HCEC 1CT (cell line): ENCODE results near the gene KCTD19.

Source experiments
- DNase-seq: peaks from one replicate; pipeline ENCODE4 v3.0.0-alpha.2; 2017

Gene KCTD19

DNA sequence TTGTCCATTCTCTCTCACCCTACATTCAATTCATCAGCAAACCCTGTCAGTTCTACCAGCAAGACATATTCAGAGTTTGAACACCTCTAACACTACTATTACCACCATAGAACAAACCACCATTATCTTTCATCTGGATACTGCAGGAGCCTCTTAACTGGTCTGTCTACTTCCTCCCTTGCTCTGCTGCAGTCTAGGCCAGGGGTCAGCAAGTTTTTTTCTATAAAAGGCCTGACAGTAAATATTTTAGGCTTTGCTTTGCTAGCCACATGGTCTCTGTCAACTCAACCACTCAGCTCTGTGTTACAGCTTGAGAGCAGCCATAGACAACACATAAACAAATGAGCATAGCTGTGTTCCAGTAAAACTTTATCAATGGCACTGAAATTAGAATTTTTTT is 13.8 kb downstream of the KCTD19 start:
- DNase-seq: peak; percentile 45

DNA sequence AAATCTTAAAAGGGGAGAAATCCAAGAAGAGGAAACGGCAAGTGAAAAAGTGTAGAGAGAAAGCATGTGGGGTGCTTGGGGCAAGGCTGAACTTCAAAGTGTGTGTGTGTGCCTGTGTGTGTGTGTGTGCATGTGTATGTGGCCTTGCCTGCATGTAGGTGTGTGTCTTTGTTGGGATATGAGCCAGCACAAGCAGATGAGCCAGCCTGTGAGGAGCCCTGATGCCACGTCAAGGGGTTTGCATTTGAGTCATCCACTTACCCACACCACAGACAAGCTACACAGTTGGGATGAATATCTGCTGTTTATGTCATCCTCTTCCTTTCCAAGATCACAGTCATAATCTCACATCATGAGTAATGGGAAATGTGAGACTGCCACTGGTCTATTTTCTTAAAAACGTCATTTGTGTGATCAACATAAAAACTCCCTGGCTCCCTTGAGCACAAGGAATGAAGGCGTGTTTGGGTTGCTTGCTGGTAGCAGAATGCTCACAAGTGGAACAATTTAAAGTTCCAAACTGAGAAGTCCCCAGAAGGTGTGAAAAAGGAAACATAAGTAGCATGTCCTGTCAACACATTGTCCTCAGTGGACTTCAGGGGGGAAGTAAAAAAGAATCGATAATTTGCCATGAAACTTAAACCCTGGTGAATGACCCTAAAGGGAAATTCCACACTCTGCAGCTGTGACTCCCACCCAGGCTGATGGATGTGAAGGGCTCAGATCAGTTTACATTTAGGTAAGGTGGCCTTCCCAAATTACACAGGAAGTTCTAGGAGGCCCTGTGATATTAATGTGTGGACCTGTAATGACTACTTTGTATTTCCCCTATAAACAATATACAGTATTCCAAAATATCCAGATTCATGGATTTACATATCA is 14.7 kb downstream of the KCTD19 start:
- peak; percentile 100 for DNase-seq

DNA sequence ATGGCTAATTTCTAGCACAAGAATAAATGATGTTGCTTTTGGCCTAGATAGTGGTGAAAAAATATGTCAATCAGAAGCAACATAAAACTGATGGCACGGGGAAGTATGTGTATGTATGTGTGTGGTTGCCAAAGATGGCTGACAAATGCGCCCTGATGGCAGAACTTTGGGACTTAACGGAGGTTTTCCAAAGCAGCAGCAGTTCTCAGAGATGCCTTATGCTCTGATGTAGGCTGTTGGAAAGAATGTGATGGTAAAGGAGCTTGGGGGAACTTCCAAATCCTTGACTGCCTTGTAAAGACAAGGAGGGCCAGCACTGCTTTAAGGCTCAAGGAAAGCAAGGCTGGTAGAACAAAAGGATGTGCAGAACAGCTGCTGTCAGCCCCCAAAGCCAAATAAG is 16.0 kb downstream of the KCTD19 start:
- DNase-seq: no peak

DNA sequence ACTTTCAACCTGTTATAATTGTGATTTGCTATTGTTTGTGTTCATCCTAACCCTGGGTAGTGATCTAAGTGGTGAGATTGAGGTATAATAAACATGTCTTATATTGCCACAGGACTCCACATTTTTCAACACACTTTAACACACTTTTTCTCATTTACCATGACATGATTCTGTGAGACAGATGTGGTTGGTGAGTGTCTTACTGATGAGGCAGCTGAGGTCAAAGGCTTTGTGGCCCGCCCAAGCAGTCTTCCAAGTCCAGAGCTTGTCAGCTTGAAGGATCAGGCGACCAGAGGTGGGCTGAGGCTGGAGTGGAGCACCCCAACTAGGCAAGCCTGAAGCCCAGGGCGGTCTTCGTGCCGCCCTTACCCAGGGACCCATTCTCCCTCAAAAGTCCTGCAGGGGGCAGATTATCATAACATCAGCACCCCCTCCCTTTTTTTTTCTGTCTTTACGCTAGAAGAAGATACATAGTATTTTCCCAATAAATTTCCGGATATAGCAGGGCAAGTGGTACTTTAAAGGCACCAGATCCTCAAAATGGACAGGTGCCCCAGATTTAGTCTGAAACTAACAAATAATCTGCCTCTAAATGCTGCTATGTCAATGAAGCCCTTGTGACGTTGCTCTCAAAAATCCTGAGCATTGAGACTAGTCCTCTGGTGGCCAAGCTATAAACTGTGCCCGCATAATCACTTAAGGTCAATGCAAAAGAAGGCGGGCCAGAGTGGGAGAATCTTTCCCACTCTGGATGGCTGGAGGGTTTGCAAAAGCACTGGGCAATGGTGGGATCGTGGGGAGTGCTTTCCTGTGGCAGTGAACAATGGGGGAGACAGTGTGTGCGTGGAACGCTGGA is 21.1 kb downstream of the KCTD19 start:
- no peak for DNase-seq

DNA sequence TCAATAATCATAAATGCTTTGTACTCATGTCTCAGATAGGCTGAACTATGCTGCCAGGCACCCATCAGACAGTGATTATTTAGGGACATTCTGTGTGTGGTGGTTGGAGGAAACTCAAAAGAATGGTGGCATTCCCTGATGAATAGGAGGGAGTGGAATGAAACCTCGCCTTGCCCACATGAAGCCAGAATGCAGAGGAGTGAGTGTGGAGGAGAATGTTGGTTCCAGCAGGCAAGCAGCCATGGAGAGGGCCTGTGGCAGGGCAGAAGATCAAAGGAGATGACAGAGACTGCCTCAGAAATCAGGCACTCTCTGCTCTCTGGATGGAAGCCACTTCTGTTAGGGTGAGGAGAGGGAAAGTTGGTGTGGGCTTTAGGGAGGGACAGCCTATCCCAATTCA is 22.5 kb downstream of the KCTD19 start:
- no peak for DNase-seq

DNA sequence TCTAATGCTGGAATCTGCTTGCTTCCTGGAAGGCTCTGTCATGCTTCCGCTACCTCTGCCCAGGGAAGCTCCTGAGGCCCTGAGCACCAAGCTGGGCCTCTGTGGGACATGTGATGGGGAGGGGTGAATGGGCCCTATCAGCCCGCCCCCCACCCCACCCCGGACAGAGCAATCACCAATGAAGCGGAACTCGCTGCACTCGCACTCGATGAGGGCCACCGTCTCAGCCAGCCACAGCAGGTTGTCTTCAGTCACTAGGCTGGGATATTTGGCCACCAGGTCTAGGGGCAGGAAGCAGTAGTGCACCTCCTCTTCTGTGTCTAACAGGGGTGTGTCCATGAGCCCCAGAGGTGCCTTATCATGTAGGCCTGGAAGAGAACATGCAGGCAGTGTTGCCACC is 23.6 kb downstream of the KCTD19 start:
- no peak for DNase-seq

DNA sequence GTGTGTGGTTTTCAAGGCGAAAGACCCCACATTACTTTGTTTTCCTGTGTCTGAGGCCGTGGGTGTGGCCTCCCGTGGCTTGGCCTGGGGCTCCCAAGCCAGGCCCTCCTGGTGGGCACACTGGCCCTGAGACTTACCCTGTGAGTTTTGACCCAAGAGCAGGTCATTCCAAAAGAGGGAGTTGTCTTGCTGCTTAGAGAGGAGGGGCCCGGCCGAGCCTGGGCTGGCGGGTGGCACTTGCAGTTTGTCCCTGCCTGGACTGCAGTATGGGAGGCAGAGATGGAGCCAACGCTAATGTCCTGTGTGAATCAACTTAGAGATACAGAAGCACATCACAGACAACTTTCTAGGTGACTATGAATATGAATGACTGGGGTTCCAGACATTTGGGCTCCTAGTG is 24.5 kb downstream of the KCTD19 start:
- no peak for DNase-seq

DNA sequence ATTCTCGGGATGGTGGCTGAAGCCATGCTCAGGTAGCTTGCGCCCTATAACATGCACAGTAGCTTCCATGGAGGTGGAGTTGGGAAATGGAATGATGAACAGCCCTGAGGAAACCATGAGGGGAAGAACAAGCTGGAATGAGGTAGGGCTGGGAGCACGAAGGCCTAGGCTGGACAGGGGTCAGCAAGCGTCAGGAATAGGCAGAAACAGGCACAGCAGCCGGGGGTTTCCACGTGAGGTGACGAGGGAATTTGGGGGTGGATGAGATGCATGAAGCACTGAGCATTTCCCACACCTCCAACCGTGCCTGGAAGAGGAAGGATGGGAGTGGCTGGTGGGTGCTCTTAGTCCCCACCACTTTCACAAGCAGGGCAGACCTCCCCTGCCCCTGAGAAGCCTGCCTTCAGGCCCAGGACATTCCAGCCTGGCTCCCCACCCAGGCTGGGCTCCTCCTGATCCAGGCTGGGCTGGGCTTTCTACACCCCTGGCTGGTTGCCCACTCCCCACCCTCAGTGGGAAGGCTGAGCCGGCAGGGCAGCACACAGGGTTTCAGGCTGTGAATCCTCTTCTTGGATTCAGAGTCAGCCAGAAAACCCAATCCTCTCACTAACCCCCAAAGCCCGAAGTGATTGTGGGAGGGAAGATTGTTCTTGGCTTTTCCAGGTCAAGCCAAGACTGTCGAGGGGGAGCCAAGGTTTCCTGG is 25.3 kb downstream of the KCTD19 start:
- no peak for DNase-seq

DNA sequence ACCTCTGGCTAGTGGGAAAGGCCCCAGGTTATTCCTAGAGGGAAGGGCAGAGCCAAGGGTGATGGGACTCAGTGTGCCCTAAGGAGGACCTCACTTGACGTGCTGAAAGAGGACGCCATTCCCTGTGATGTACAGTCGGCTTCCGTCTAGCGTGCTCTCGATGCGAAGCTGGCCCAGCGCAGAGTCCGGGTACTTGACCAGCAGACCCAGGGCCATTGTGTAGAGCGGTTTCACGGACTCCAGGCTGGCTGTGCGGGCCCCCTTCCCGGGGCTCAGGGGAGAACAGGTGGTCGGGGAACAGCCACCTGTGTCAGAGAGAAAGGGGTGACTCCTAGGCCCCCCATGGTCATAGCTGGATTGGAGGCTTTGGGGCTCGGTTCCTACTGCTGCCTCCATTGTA is 27.3 kb downstream of the KCTD19 start:
- no peak for DNase-seq

DNA sequence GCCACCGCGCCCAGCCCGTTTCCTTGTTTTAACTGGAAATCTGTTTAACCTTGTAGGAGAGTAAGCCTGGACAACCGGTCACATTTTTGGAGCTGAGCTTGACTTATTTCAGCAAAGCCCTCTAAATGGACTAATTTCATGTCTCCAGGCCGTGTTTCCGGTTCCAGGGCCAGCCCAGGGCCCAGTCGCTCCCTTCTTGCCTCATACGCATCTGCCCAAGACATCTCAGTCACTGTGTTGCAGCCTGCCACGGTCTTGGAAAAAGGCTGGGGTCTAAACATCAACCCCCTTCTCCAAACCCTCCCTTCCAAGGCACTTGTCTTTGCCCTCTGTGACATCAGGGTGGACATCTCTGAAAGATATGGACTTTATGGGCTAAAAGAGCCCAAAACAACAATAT is 28.3 kb downstream of the KCTD19 start:
- no peak for DNase-seq

DNA sequence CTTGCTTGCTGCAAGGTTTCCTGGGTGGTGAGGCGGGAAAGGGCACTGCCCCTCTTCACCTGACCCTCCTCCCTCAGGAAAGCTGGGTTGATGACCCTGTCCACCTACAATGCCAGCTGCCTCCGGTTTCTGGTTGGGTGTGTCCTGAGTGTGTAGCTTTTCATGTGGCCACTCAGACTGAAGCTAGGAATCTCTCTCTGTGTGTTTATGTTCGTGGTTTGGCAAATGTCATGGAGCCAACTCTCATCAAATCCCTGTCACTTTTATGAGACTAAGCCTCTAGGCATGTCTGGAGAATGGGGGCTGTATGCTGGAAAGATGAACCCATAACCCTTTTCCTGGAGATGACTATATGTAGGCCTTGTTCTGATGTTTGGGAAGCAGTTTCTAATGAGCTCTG is 30.1 kb downstream of the KCTD19 start:
- peak; percentile 28 for DNase-seq

DNA sequence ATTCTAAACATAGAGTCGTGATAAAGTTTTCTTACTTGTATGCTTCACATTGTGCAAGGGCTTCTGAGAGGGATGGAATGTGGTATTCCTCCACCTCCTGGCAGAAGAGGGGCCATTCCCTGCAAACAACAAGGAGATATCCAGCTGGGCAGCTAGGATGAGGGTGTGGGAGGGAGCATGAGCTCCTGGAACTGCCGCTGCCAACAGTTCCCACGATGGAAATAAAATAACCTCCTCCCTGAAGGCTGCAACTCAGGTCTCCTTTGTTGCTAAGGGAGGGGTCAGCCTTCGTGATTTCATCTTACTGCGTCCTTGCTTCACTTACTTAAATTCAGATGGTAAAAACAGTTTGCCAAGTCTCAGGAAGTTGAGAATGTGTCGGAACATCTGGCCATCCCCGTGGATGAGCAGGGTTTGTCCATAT is 31.6 kb downstream of the KCTD19 start:
- DNase-seq: no peak

DNA sequence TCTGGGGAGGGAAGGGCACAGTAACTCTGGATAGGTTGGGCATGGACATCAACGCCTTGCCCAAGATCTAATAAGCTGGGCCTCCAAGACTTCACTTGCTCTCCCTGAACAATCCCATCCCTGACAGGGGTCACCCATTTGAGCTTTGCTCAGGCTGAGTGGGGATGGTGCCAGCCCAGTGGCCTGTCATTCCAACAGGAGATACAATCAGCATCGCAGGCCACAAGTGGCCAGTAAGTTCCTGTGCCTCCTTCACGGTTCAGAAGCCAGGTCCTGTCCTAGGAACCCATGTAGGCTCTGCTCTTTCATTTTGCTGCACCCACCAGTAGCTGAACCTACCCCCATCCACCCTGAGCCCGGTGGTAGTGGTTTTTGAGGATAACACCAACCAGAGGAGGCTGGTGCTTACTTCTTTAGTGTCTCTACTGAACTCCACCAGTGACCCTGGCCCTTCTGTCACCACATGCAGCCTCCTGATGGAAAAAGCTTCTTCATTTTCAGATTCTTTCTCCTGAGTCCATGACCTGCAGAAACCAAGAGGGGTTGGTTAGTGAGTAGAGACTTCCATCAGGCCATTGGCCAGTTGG is 32.3 kb downstream of the KCTD19 start:
- DNase-seq: no peak

DNA sequence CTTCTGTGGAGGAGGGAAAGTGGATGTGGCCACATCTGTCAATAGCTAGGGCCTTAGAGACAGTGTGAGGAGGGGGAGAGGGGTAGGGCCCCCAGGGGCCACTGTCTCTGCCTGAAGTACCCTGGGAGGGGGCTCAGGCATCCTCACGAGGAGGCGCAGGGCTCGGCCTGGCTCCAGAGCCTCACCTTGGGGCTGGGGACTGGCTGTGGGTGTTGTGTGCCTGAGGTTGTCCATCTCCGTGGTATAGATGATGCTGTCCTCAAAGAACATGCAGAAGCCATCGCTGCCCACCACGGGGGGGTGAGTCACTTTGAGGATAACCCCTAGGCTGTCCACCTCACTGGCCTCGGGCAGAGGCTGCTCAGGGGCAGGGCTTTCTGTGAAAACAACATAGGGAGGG is 35.1 kb downstream of the KCTD19 start:
- DNase-seq: no peak

DNA sequence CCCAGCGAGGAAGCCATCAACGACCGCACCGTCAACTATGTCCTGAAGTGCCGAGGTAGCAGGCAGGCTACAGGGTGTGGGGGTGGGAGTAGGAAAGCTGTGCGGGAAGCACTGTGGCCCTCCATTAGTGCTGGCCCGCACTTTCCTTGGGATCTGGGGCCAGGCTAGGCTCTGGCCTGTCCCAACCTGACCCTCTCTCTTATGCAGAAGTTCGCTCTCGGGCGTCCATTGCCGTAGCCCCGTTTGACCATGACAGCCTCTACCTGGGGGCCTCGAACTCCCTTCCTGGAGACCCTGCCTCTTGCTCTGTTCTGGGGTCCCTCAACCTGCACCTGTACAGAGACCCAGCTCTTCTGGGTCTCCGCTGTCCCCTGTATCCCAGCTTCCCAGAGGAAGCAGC is 38.6 kb downstream of the KCTD19 start:
- no peak for DNase-seq

DNA sequence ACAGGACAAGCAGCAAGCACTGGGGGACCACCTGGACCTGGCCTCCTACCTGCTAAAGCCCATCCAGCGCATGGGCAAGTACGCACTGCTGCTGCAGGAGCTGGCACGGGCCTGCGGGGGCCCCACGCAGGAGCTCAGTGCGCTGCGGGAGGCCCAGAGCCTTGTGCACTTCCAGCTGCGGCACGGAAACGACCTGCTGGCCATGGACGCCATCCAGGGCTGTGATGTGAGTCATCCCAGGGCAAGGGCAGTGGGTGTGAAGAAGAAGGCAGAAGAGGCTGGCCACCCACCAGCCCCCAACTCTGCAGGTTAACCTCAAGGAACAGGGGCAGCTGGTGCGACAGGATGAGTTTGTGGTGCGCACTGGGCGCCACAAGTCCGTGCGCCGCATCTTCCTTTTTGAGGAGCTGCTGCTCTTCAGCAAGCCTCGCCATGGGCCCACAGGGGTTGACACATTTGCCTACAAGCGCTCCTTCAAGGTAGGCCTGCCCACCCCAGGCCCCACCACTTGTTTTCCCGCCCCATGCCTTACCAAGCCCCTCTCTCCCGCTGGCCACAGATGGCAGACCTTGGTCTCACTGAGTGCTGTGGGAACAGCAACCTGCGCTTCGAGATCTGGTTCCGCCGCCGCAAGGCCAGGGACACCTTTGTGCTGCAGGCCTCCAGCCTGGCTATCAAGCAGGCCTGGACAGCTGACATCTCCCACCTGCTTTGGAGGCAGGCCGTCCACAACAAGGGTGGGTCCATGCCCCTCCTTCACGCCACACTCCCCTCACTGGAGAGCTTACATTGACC is 39.9 kb downstream of the KCTD19 start:
- DNase-seq: no peak

DNA sequence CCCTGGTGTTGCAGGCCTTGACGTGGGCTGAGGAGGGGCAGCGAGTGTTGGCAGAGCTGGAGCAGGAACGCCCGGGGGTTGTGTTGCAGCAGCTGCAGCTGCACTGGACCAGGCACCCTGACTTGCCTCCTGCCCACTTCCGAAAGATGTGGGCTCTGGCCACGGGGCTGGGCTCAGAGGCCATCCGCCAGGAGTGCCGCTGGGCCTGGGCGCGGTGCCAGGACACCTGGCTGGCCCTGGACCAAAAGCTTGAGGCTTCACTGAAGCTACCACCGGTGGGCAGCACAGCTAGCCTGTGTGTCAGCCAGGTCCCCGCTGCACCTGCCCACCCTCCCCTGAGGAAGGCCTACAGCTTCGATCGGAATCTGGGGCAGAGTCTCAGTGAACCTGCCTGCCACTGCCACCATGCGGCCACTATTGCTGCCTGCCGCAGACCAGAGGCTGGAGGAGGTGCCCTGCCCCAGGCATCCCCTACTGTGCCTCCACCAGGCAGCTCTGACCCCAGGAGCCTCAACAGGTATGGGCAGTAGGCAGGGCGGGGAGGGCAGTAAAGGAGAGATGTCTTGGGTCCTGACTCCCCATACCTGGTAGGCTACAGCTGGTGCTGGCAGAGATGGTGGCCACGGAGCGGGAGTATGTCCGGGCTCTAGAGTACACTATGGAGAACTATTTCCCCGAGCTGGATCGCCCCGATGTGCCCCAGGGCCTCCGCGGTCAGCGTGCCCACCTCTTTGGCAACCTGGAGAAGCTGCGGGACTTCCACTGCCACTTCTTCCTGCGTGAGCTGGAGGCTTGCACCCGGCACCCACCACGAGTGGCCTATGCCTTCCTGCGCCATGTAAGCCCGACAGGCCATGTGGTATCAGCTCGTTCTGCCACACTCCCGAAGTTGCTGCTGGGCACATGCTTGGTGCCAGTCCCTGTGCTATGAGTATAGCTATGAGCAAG is 41.6 kb downstream of the KCTD19 start:
- peak; percentile 39 for DNase-seq

DNA sequence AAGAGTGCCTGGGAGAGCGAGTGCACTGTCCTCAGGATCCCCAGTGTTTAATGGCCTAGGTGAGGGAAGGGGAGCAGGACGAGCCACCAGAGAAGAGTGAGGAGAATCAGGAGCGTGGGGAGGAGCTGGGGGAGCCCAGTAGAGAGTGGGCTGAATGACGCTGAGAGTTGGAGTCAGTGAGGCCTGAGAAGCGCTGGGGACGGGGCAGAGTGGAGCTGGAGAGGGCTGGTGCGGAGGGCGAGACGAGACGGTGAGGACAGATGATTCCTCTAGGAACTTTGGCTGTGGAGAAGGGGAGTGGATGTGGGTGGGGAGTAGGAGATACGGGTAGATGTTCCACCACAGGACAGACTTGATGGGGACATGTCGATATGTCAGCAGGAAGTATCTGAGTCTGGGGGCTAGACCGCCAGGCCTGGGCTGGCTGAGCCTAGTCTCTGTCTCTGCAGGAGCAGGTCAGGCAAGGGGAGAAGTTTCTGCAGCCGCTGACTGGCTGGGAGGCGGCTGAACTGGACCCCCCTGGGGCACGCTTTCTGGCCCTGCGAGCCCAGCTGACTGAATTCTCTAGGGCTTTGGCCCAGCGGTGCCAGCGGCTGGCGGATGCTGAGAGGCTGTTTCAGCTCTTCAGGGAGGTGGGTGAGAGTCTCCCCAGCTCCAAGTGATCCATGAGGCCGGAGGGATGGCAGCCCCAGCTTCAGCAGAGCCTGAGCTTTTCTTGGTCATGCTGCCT is 42.5 kb downstream of the KCTD19 start:
- DNase-seq: no peak

DNA sequence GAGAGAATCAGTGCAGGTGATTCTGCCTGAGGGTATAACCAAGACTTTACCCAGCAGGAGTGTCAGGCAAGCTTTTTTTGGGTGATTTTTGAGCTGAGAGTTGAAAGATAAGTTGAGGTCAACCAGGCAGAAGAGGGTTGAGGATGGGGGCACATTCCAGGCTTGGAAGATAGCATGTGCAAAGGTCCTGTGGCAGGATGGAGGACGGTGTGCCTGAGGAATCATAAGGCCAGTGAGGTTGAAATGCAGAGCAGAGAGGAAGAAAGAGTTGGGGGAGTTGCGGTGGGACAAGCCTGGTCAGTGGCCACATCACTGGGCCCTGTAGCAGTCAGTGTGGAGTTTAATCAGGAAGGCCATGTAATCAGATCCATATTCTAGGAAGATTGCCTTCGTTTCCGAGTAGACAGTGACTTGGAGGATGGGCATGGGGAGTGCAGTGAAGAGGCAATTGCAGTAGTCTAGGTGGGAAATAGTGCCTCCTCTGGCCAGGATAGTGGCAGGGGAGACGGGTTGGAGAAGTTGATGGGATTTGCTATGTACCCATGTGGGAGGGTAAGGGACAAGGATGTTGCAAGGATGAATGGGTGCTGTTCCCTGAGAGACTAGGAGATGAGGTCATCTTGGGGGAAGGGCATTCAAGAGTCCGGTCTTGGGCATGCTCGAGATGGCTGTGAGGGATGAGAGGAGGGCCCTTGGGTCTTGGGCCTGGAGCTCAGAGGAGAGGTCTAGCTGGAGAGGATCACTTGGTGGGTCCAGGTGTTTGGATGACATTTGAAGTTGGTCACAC is 43.3 kb downstream of the KCTD19 start:
- peak; percentile 38 for DNase-seq

DNA sequence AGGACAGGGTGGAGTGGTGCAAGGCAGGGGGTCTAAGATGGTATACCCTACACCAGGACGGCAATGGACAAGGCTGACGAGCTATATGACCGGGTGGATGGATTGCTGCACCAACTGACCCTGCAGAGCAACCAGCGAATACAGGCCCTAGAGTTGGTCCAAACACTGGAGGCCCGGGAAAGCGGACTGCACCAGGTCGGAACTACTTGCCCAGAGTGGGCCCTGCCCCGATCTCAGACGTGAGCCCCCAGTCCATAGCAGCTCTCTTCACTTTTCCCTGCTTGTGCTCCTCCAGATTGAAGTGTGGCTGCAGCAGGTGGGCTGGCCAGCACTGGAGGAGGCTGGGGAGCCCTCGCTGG is 44.1 kb downstream of the KCTD19 start:
- DNase-seq: no peak
